Measurements from ENCODE around the gene FNDC3B. TPM values are rescaled to one million over a fixed set of nuclear protein-coding genes. Genes with fewer than 3 reads are reported as not detected.

FNDC3B gene
- total and polyA plus RNA-seq, 4 donors = 13.3 to 175 (median 100) TPM

DNA sequence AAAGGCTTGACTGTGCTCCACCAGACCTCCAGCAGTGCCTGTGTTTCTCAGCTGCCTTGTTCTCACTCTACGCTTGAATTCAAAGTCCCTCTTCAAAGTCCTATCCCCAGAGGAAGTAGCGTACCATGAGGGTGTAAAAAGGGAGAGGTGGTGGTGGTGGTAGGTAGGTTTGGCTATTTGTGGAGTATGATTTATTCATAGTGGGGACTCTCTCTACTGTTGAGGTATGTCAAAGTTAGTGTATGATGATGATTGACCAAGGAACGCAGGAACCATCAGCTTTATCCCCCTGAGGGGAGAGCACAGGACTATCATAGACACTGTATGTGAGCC is 271.0 kb downstream of the FNDC3B start:
- peaks cover 20 to 30% (median 22%) of the 10 kb centered on the region in 4 donors for H3K36me3 ChIP-seq (ENCODE audit: control insufficient read depth in 4 of 4, insufficient read depth in 4 of 4, low read length in 4 of 4)
- DNase-seq = no peak

DNA sequence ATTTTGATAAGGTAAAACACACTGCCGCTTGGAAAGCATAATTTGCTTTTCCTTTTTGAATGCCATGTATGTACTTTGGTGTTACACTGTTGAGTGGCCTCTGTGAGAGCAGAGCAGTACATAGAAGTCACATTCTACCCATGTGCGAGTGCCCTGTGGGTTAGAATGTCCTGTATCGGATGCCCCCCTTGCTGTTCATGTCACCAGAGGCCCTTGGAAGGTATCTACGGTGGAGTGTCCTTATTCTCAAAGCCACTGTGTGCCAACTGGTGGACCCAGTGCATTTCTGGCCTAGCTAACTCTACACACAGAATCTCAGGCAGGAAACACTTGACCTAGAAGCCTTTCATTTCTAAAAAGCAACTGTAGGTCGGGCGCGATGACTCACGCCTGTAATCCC is 271.8 kb downstream of the FNDC3B start:
- Histone ChIP-seq H3K36me3 (ENCODE audit: control insufficient read depth in 4 of 4, insufficient read depth in 4 of 4, low read length in 4 of 4) (peaks cover 17 to 30% (median 22%) of the 10 kb centered on the region in 4 donors), H3K27me3 (ENCODE audit: control insufficient read depth in 3 of 3, insufficient read depth in 3 of 3, low read length in 2 of 3) (no peaks in the 10 kb centered on the region), H3K9ac (ENCODE audit: insufficient read depth in 1 of 2, low read length in 2 of 2) (no peak overlapping the region), H3K27ac (ENCODE audit: low read depth in 1 of 2, low read length in 1 of 2) (no peak overlapping the region), H3K4me1 (ENCODE audit: control insufficient read depth in 5 of 5, insufficient read depth in 5 of 5, low read length in 5 of 5) (peaks cover 0 to 21% (median 0%) of the 10 kb centered on the region in 5 donors), H3K9me3 (ENCODE audit: control insufficient read depth in 4 of 4, insufficient read depth in 3 of 4, low read length in 3 of 4) (no peaks in the 10 kb centered on the region), H3K4me3 (no peak overlapping the region)
- DNase-seq (no peak), ATAC-seq (ENCODE audit: insufficient read depth, low FRiP score) (no peak)
- 95 to 97% methylated on average over 8 of the region's 8 CpGs for WGBS, 2 donors
- TF ChIP-seq, protein P1, sequence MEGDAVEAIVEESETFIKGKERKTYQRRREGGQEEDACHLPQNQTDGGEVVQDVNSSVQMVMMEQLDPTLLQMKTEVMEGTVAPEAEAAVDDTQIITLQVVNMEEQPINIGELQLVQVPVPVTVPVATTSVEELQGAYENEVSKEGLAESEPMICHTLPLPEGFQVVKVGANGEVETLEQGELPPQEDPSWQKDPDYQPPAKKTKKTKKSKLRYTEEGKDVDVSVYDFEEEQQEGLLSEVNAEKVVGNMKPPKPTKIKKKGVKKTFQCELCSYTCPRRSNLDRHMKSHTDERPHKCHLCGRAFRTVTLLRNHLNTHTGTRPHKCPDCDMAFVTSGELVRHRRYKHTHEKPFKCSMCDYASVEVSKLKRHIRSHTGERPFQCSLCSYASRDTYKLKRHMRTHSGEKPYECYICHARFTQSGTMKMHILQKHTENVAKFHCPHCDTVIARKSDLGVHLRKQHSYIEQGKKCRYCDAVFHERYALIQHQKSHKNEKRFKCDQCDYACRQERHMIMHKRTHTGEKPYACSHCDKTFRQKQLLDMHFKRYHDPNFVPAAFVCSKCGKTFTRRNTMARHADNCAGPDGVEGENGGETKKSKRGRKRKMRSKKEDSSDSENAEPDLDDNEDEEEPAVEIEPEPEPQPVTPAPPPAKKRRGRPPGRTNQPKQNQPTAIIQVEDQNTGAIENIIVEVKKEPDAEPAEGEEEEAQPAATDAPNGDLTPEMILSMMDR (IDR thresholded peaks at IDR 0.05; ENCODE audit: control extremely low read depth, extremely low read depth) = no peak

More for the DNA sequence above, 271.0 kb downstream of the FNDC3B start:
- Histone ChIP-seq H3K9ac (ENCODE audit: insufficient read depth in 1 of 2, low read length in 2 of 2) (no peak overlapping the region), H3K4me3 (no peak overlapping the region), H3K4me1 (ENCODE audit: control insufficient read depth in 5 of 5, insufficient read depth in 5 of 5, low read length in 5 of 5) (peaks cover 0 to 25% (median 0%) of the 10 kb centered on the region in 5 donors), H3K9me3 (ENCODE audit: control insufficient read depth in 4 of 4, insufficient read depth in 3 of 4, low read length in 3 of 4) (no peaks in the 10 kb centered on the region), H3K27ac (ENCODE audit: low read depth in 1 of 2, low read length in 1 of 2) (no peak overlapping the region), H3K27me3 (ENCODE audit: control insufficient read depth in 3 of 3, insufficient read depth in 3 of 3, low read length in 2 of 3) (no peaks in the 10 kb centered on the region)
- WGBS, 2 donors = 89 to 98% methylated on average over 3 of the region's 3 CpGs
- ATAC-seq (ENCODE audit: insufficient read depth, low FRiP score) = no peak
- TF ChIP-seq, protein P1 (IDR thresholded peaks at IDR 0.05; ENCODE audit: control extremely low read depth, extremely low read depth) = no peak

DNA sequence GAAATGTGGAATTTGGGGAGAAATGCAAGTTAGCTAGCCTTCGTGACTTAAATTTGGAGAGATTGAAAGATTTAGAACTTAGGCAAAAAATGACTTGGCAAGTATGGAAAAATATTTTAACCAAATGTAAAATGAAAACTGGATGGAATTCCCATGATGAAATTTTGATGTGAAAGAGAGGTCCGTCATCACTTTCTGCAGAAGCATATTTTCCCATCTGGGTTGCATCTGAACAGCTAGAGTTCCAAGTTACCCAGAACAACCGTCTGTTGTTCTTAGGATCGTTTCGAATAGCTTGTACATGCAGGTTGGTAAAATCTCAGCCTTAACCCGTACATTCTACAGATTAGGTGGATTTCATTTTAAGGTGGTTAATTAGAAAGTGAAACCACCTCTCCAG is 272.6 kb downstream of the FNDC3B start:
- WGBS, 2 donors = 81 to 83% methylated on average over 6 of the region's 6 CpGs
- DNase-seq (no peak), ATAC-seq (ENCODE audit: insufficient read depth, low FRiP score) (no peak)
- H3K4me3 ChIP-seq = no peak overlapping the region
- peaks cover 0 to 26% (median 0%) of the 10 kb centered on the region in 5 donors for H3K4me1 ChIP-seq (ENCODE audit: control insufficient read depth in 5 of 5, insufficient read depth in 5 of 5, low read length in 5 of 5)
- H3K9me3 ChIP-seq (ENCODE audit: control insufficient read depth in 4 of 4, insufficient read depth in 3 of 4, low read length in 3 of 4) = no peaks in the 10 kb centered on the region
- peak overlapping the region in 1 of 2 donors; percentile 11 for H3K27ac ChIP-seq (ENCODE audit: low read depth in 1 of 2, low read length in 1 of 2)
- TF ChIP-seq, protein P1 (IDR thresholded peaks at IDR 0.05; ENCODE audit: control extremely low read depth, extremely low read depth) = no peak
- no peak overlapping the region for H3K9ac ChIP-seq (ENCODE audit: insufficient read depth in 1 of 2, low read length in 2 of 2)
- no peaks in the 10 kb centered on the region for H3K27me3 ChIP-seq (ENCODE audit: control insufficient read depth in 3 of 3, insufficient read depth in 3 of 3, low read length in 2 of 3)
- H3K36me3 ChIP-seq (ENCODE audit: control insufficient read depth in 4 of 4, insufficient read depth in 4 of 4, low read length in 4 of 4) = peaks cover 20 to 30% (median 22%) of the 10 kb centered on the region in 4 donors

DNA sequence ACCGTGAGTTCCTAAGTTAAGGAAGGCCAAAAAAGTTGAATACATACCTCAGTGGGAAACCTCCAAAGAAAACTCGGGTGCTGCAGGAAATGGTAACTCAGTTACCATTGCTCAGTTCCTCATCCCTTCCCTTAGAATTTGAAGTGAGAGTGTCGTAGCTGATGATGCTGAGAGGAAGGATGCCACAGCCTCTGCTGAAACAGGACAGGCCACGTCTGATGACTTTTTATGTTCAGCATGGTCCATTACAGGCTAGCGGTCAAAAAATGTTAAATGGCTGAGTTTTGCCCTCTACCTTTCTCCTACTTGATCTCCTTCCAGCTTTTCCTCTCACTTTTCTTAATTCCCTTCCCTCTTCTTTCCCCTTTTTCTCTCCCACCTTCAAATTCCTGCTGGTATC is 273.3 kb downstream of the FNDC3B start:
- Histone ChIP-seq H3K9me3 (ENCODE audit: control insufficient read depth in 4 of 4, insufficient read depth in 3 of 4, low read length in 3 of 4) (no peaks in the 10 kb centered on the region), H3K27me3 (ENCODE audit: control insufficient read depth in 3 of 3, insufficient read depth in 3 of 3, low read length in 2 of 3) (no peaks in the 10 kb centered on the region), H3K27ac (ENCODE audit: low read depth in 1 of 2, low read length in 1 of 2) (peak overlapping the region in 1 of 2 donors; percentile 18), H3K36me3 (ENCODE audit: control insufficient read depth in 4 of 4, insufficient read depth in 4 of 4, low read length in 4 of 4) (peaks cover 15 to 25% (median 17%) of the 10 kb centered on the region in 4 donors), H3K4me1 (ENCODE audit: control insufficient read depth in 5 of 5, insufficient read depth in 5 of 5, low read length in 5 of 5) (peaks cover 0 to 31% (median 2%) of the 10 kb centered on the region in 5 donors), H3K9ac (ENCODE audit: insufficient read depth in 1 of 2, low read length in 2 of 2) (no peak overlapping the region), H3K4me3 (no peak overlapping the region)
- TF ChIP-seq, protein P1 (IDR thresholded peaks at IDR 0.05; ENCODE audit: control extremely low read depth, extremely low read depth) = no peak
- ATAC-seq (ENCODE audit: insufficient read depth, low FRiP score) (no peak), DNase-seq (no peak)
- WGBS, 2 donors = 48 to 82% methylated on average over 5 of the region's 5 CpGs

All from lung (tissue), 12 donors.